Measurements from ENCODE around the gene LINC00305.

Gene LINC00305

DNA sequence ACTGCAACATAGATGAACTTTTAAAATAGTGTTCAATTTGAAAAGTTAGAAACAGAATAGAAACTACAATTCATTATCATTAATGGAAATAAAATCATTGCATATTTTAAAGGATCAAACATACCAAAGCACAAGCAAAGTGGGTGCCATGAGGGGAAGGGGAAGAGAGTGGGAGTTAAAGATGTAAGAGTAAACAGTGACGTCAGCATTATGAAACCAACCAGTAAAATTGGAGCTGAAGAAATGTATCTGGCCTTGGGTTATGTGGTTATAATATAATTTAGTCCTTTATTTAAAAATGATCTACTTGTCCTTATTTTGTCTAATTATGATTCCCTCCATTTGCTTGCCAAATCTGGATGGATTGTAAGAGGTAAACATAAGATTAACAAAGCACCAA lies 6.0 kb downstream of the LINC00305 start:
- no peak overlapping the region for H3K4me3 ChIP-seq (ENCODE audit: low read depth, low read length)
- DNase-seq (ENCODE audit: low read depth), result no peak
- TF ChIP-seq, protein P1, sequence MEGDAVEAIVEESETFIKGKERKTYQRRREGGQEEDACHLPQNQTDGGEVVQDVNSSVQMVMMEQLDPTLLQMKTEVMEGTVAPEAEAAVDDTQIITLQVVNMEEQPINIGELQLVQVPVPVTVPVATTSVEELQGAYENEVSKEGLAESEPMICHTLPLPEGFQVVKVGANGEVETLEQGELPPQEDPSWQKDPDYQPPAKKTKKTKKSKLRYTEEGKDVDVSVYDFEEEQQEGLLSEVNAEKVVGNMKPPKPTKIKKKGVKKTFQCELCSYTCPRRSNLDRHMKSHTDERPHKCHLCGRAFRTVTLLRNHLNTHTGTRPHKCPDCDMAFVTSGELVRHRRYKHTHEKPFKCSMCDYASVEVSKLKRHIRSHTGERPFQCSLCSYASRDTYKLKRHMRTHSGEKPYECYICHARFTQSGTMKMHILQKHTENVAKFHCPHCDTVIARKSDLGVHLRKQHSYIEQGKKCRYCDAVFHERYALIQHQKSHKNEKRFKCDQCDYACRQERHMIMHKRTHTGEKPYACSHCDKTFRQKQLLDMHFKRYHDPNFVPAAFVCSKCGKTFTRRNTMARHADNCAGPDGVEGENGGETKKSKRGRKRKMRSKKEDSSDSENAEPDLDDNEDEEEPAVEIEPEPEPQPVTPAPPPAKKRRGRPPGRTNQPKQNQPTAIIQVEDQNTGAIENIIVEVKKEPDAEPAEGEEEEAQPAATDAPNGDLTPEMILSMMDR (IDR thresholded peaks at IDR 0.05; ENCODE audit: insufficient read depth, low read depth, low read length, missing control alignments), result no peak

- DNase-seq (ENCODE audit: low read depth), result no peak
- H3K4me3 ChIP-seq (ENCODE audit: low read depth, low read length), result no peak overlapping the region
- TF ChIP-seq, protein P1 (IDR thresholded peaks at IDR 0.05; ENCODE audit: insufficient read depth, low read depth, low read length, missing control alignments), result no peak
Measured at GRCh38 chr18:64137914-64138313, 11.0 kb downstream of the LINC00305 start.

DNA sequence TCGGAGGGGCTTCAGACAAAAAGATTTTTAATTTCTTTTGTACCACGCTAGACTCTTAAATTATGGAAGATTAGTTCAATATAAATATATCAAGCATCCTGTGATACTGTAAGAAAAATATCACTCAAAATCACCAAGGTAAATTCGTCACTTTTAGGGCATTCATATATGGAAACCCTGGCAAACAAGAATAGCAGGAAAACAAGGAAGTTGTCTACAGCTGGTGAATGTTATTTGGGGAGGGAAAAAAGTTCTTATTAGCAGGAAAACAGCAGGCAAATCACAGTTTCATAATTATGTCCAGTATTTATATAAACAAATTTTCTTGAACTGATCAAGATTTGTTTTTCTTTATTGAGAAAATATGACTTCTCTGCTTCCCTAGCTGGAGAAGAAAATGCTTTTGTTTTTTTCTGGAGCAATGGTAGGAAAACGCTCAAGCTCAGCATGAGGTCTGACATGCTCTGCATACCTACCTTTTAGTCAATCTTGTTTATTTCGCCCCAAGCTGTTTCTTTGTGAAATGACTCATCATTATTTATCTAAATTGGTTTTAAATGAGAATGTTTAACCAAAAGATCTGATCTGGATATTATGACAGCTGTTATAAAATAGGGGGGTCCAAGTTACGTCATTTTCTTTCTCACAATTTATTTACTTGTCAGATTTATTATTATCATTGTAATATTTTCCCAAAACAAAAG lies 14.7 kb downstream of the LINC00305 start:
- no peak for DNase-seq (ENCODE audit: low read depth)
- no peak overlapping the region for H3K4me3 ChIP-seq (ENCODE audit: low read depth, low read length)
- TF ChIP-seq, protein P1 (IDR thresholded peaks at IDR 0.05; ENCODE audit: insufficient read depth, low read depth, low read length, missing control alignments), result no peak

DNA sequence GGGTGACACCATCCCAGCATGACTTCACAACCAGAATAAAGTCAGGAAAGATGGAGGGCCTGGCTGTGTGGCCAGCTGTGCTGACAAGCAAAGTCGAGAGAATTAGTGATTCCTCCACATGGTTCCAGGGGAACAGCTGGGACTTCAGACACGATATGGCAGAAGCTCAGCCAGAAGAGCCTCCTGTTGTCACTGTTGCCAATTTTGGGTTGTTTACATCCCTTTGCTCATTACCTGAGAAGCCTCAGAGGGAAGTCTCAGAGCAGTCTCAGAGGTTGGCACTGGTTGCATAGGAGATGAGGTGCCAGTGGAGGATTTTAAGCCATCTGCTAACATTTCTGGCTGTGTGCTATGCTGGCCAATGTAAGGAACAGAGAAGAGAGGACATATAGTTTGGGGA lies 16.0 kb downstream of the LINC00305 start:
- no peak for DNase-seq (ENCODE audit: low read depth)
- TF ChIP-seq, protein P1 (IDR thresholded peaks at IDR 0.05; ENCODE audit: insufficient read depth, low read depth, low read length, missing control alignments), result no peak
- no peak overlapping the region for H3K4me3 ChIP-seq (ENCODE audit: low read depth, low read length)

DNA sequence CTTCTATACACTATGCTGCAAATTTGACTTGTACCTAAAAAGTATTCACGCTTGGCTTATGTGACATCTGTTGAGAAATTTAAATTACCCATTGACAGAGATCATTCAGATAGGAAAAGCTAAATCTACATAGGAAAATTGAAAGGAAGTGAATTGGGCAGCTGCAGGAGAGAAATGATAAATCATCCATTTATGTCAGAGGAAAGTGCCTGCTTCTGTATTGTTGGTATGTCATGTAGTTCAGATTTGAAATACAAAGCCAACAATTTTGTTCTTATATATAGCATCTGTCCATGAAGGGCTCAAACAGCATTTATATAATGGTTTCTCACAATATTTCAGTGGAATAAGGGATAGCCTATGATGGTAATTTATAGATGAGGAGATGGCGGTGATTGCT lies 17.6 kb downstream of the LINC00305 start:
- no peak overlapping the region for H3K4me3 ChIP-seq (ENCODE audit: low read depth, low read length)
- TF ChIP-seq, protein P1 (IDR thresholded peaks at IDR 0.05; ENCODE audit: insufficient read depth, low read depth, low read length, missing control alignments), result no peak
- no peak for DNase-seq (ENCODE audit: low read depth)

DNA sequence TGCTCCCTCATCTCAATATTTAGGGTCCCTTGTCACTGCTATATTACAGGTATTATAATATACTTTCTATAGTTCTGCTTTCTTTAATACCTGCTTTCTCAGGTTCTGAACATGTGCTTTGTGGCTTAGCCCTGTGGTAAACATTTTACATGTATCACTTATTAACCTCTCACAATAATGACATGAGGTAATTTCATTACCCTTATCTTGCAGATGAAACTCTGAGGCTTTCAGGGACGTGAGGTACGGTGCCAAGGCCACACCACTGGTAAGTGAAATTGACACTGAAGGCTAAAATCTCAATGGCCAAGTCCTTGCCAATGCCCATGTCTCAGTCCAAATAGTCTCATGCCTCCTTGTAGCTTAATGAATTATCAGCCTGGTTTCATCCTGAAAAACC lies 21.7 kb downstream of the LINC00305 start:
- no peak for DNase-seq (ENCODE audit: low read depth)
- no peak overlapping the region for H3K4me3 ChIP-seq (ENCODE audit: low read depth, low read length)
- TF ChIP-seq, protein P1 (IDR thresholded peaks at IDR 0.05; ENCODE audit: insufficient read depth, low read depth, low read length, missing control alignments), result no peak

DNA sequence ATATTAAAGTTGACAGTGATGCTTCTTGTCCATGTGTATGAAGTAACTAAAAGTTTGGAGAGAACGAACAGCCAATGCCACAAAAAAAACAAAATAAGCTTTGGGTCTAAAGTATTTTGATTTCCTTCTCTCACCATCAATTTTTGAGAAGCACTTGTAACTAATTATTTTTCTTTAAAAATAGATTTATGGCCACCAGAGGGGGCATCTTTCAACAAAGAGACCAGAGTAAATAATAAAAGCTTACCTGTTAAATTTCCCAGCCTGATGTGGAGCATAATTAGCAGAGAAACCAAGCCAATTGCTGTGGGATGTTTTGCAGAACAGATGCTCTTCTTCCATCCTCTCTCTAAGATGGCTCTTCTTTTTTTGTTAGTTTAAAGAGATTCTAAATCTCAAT lies 29.0 kb downstream of the LINC00305 start:
- H3K4me3 ChIP-seq (ENCODE audit: low read depth, low read length), result no peak overlapping the region
- peak; percentile 13 for DNase-seq (ENCODE audit: low read depth)
- TF ChIP-seq, protein P1 (IDR thresholded peaks at IDR 0.05; ENCODE audit: insufficient read depth, low read depth, low read length, missing control alignments), result peak; percentile 0
